Right kidney (tissue), 1 donor: ENCODE measurements around the gene GRID1.
"Not testable (repeated sequence)": the region's sequence is repeated elsewhere in the genome, so short reads cannot be mapped to it uniquely, and the experiment has no call there.

Experiments used
- DNase-seq: peaks from one replicate; pipeline ENCODE4 v3.0.0-alpha.2; 2016

Gene GRID1

DNA sequence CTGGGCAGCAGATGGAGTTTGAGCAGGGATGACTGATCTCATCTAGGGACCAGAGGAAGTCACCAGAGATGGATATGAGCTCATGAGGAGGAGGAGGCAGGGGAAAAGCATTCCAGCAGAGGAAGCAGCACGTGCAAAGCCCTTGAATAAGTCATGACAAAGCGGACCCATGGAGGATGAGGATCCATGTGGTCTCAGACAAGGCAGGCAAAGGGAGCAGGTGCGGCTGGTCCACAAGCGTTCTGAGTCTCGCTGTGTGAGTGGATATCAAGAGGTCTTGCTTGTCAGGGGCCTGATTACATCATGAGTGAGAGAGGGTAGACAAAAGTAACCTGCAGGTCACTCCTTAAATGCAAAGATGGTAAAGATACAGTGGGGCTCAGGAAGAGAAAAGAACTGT lies 307.6 kb downstream of the GRID1 start:
- DNase-seq: no peak

DNA sequence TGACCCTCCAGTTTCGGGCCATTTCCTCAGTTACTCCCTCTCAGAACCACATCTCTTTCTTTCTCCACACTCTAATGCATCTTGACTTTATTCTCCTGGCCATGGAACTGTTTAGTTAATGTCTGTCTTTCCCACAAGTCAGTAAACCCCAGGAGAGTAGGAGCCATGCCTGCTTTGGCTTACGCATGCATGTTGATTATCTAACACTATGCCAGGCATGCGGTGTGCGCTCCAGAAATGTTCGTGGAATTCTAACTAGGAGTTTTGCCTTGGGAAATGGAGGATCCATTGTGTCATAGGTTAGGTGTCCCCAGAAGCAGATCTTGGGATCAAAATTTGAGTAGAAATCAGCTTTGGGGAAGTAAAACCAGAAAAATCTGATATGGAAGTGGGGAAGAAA lies 308.9 kb downstream of the GRID1 start:
- no peak for DNase-seq

DNA sequence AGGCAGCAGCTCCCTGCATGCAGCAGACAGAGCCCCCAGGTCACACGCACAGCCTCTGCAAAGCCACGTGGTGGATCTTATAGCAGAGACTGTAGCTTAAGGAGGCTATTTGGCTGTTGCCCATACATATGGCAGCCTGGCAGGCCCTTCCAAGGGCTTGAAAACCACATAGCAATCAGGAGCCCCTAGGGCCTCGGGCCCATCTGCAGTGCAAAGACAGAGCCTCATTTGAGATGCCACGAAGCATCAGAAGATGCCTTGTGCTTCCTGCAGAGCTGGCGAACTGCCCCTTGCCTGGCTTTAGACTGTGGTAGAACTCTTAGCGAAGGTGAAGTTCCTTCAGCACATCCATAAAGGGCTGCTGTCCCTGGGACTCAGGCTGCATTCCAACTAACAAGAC lies 309.9 kb downstream of the GRID1 start:
- DNase-seq: no peak

DNA sequence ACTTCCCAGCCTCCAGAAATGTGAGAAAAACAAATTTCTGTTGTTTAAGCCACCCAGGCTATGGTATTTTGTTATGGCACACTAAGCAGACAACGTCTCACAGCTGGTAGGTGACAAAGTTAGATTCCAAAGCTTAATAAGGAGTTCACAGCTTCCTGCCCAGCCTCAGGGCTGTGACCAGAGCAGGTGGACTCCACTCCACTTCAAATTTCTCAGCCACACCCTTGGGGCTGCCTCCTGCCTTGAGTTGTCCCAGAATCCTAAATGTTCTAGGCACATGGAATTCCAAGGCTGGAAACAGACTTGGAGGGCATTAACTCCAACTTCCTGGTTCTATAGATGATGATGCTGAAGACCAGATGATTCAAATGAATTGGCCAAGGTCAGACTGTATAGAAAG lies 310.7 kb downstream of the GRID1 start:
- DNase-seq: no peak

DNA sequence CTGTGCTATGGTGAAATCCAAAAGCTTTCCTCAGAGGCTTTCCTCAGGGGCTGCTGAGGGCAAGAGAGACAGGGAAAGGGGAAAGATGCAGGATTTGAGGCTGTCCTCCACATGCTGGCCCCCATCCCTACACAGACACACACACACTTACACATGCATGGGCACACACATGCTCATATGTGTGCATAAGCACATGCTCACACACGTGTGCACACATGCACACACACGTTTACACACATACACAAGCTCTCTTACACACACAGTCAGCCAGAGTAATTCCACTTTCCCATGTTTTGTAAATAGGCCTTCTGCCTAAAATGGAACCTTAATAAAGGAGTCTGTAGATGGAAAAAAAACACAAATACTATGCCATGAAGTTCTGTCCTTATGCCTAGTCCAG lies 312.9 kb downstream of the GRID1 start:
- DNase-seq: no peak

DNA sequence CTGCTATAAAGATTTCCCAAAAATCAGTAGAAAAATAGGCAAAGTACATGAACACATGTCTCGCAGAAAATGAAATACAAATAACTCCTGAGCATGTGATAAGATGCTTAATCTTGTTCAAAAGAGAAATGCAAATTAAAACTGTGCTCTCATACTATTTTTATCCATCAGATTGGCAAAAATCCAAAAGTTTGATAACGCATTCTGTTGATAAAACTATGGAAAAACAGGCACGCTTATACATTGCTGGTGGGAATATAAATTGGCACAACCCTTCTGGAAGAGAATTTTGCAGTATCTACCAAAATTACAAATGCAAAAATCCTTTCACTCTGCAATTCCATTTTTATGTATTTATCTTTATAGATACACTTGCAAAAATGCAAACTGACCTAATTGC lies 315.0 kb downstream of the GRID1 start:
- no peak for DNase-seq

DNA sequence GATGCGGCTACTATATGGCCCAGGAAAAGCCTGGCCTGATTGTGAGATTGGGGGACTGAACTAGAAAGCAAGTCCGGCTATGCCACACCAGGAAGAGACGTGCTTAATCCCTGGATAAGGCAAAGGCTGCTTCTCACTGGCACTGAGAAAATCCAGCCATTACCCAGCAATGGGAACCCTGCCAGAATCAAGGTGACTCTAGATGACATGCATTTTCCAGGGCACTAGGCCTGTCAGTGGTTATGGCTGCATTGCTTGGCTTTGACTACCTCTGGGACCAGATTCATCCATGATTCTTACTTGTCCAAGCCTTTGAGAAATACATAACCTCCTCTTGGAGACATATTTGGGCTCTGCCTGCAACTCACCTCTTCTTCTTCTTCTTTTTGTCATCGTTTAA lies 317.2 kb downstream of the GRID1 start:
- DNase-seq: no peak

DNA sequence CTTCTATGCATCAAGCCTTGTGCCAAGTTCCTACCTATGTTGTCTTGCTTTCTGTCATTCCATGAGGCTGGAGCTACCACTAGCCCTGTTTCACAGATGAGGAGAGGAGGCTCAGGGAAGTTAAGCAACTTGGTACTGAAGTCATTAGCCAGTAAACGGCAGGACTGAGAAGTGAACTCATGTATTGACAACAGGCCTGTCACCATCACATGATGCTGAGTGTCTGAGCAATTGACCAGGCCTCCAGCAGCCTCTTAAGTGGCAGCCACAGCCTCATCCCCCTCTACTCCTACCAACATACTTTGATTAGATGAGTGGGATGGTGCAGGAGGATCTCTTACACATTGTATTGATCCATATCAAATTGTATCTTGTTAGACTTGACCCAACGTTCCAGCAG lies 317.6 kb downstream of the GRID1 start:
- DNase-seq: no peak

DNA sequence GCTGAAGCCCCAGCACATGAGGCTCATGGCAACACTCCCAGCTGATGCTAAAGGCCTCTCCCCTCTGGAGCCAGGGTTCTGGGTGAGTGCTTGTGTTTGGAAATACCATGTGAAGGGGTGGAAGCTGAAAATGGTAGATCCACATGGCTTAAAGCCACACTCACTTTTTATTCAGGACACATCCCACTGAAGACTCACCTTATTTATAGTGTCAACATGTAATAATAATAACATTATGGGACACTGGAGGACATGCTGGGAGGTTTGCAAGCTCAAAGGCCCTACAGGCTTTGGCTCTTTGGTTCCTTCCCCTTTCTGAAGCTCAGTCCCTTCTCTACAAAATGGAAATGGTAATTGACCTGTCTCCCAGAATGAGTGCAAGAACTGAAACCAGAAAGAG lies 318.0 kb downstream of the GRID1 start:
- DNase-seq: no peak

DNA sequence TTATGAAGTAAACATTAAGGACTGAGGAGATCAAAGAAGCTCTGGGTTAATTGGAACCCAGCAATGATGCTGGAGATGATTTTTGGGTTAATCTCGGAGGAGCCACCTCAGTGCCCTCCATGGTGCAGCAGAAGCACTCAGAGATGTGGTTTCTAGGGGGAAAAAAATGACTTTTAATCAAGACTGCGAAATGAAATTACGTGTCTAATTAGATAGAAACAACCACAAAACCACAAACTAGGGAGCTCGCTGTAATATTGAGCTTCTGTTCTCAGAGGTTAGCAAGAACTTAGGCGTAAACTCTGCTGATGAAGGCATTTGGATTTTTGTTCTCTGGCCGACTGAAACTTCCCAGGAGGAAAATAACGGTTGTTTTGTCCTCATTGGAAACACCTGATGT lies 319.0 kb downstream of the GRID1 start:
- no peak for DNase-seq

DNA sequence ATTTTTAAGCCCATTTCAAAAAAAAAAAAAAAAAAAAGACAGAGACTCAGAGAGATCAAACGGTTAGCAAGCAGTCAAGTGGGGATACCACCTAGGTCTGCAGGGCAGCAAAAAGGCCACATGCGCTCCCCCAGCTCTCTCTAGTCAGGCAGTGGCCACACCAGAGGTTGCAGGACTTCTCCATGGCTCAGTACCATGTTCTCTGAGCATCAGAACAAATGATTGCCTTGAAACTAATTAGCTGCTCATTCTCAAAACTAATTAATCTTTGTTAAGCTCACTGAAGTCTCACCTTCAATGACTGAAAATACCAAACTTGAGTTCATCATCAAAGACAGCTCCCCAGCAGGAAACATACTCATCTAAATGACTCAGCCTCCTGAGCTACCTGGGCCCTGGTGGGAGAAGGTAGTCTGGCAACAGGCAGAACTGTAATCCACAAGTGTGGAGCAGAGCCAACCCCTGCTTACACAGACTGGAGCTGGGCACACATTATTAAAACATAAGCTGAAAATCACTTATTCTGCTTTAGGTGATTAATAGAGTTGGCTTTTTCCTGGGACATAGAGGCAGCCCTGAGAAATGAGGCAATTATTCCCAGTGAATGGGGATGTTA lies 319.6 kb downstream of the GRID1 start:
- DNase-seq: no peak

DNA sequence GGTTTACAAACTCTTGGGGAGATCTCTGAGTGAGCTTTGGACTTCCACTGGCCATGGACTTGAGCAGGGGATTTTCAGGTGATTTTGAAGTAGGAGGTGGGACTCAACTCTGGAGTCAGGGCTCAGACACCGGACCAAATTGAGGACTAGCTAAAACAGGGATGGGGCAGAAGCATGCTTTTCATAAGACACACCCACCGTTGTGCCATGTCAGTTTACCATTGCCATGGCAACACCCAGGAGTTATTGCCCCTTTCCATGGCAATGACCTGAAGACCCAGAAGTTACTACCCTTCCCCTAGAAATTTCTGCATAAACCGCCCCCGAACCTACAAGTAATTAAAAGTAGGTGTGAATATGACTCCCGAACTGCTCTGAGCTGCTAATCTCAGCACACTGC lies 320.7 kb downstream of the GRID1 start:
- DNase-seq: no peak

DNA sequence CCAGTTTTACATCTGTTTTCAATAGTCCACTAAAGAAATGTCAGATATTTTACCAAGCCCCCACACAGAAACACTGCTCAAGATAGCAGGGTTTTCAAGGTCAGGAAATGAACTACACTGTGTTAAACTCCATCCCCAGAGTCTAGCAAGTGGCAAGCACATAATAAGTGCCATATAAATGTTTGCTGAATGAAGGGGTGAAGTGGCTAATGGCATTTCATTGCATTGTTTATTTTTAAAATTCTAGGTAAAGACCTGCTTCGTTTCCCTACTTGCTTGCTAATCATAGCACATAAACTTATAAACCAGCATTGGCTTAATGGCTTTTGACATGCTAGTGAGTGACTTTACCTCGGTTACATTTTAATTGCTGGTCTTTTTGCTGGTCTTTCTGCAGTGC lies 322.6 kb downstream of the GRID1 start:
- DNase-seq: no peak

DNA sequence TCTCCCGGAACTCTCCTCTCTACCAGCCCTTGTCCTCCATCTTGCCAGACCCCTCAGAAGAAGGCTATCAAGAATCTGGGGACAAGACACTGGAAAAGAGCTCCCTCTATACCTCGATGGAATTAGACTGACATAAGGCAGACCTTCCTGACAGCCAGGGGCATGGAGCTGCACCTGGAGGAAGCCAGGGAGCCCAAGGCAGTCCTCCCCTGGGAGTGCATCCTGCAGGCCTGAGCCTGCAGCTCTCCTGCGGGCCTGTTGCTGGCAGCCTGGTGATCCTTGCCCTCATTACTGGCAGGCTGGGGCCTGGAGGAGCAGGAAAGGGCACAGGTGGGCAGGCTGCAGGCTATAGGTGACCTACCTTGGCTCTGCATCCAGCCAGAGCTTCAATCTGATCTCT lies 323.4 kb downstream of the GRID1 start:
- DNase-seq: no peak

DNA sequence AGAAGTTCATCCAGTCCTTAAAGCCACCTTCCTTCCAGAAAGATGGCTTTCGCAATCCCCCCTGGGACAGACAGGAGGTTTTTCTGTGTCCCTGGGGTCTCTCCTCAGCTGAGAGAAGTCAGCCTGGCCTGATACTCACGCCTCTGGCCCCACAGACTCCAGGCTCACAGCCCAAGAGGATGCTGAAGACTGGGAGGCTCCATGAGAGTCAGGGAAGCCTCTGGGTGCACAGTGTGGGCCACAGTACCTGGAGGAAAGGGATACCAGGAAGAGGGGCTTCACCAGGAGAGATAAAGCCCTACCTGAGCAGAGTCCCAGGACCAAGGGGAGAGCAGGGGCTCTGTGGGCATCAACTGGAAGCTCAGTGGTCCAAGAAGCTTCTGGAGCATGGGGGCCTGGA lies 324.4 kb downstream of the GRID1 start:
- no peak for DNase-seq

DNA sequence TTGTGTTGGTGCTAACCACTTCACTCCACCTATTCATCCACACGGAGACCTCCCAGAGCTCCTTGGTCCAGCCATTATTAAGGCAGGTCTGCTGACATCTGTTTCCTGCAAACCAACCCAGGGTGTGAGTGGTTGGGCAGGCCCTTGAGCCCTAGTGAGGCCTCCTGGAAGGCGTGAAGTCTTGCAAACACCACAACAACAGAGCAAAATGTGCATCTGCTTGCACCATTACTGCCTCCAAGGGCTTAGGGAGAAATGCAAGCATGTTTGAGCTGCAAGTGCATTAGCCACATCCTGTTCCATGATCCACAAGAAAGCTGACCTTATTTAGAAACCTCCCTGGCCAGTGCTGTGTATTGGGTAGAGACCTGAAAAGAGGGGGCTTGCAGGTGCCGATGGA lies 325.5 kb downstream of the GRID1 start:
- DNase-seq: no peak

DNA sequence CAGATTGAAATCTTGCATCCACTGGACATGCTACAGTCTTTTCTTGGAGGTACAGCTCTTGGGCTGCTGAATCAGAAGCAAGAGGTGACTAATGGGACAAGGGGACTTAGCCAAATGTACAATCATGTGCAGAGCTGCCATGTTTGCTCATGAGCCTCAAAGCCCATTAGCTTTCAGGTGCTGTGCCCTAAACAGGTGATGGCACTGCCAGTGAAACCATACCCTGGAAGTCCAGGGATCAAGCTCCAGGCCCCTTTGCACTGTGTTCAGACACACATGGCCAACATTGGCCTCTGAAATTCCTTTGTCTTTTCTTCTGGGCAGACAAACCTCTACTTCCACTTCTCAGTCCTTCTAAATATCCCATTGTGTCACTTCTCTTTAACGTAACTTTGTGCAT lies 328.2 kb downstream of the GRID1 start:
- DNase-seq: no peak

DNA sequence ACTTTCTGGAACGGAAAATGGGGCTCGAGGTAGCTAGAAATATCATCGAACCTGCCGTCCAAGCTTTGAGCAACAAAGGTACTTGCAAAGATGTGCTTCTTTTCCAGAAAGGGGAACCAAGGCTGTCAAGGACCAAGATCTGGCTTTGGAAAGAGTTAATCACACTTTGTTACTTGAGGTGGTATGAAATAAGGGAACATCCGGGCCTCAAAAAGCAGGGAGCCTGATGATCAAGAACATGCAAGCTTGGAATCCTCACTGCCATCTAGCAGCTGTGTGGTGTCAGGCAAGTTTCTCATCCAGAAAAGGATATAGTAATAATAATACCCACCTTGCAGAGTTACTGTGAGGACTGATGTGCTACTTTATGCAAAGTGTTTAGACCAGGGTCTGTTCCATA lies 329.5 kb downstream of the GRID1 start:
- no peak for DNase-seq

DNA sequence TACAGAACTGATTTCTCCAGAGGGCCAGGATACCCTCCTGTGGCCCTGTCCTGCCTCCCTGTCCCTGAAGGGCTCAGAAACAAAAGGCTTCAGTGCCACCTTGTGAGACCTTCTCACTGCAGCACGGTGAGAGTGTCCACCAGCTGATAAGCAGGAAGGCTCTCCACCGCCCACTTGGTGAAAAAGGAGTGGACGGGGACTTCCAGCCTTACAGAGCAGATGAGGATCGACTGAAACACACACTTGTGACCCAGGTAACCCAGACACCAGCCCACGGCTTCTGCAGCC lies 330.1 kb downstream of the GRID1 start:
- DNase-seq: no peak

DNA sequence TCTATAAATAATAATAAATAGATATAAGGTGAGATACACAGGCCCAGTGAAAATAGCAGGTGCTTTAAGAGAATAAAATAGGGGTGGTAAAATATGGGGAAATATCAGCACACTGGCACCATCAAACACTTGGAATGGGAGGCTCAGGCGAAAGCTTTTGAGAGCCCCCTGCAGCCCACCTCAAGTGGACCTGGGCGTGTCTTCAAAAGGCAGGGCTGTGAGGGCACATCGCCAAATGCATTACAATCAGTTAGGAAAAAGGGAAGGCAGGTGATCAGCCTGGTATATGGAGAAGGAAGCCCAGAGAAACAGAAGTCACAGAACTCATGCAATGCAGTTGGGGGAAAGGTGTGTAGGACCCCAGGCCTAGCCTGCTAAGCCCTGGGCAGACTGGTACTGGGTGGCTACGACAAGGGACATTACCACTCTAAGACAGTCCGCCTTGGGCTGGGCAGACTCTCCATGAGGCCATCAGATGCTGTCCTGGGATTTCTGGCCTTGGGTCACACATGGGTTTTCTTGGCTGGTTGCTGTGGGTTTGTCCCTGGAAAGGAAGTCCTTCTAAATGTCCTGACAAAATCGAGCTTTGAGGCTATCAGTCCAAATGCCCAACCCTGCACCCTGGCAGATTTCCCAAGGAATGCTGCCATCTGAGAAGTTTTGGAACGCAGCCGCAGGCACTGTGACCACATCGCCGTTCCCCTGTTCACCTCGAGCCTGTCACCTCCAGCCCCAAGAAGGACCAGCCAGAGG lies 330.6 kb downstream of the GRID1 start:
- DNase-seq: no peak

DNA sequence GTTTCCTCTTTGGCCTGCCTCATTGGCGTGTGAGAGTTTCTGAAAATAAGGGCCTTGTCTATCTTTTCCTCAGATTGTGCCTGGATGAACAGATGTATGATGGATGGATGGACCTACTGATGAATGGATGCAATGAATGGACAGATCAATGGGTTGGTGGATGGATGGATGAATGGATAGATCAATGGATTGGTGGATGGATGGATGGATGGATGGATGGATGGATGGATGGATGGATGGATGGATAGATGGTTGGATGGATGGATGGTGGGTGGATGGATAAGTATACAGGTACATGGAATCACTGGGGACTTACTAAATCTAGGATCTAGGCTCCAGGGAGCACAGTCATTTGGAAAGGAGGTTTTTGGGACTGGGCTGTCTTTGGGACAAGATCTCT lies 331.9 kb downstream of the GRID1 start:
- no peak for DNase-seq

DNA sequence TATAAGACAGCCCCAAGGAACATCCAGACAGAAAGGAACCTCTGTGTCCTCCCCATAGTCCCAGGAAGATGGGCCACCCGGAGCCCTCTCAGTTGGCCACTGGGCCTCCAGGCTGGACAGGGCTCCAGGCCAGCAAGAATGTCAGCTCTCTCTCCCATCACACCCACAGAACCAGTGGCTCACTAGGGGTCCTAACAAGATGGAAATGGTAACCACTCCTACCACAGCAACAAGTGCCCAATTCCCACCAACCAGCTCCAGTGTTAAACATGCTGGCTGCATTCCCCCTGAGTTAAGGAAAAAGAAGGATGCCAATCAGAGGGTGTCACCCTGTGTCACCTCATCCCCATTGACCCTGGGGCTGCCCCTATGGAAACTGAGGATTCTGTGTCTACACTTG lies 333.0 kb downstream of the GRID1 start:
- DNase-seq: no peak

DNA sequence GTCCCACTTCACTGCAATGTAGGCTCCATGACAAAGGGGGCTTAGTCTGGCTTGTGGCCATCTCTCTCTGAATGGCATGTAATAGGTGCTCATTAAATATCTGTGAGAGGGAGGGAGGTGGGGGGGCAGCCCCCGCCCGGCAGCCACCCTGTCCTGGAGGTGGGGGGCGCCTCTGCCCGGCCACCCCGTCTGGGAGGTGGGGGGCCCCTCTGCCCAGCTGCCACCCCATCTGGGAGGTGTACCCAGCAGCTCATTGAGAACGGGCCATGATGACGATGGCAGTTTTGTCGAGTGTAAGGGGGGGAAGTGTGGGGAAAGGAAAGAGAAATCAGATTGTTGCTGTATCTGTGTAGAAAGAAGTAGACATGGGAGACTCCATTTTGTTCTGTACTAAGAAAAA lies 334.5 kb downstream of the GRID1 start:
- not testable (repeated sequence) for DNase-seq

DNA sequence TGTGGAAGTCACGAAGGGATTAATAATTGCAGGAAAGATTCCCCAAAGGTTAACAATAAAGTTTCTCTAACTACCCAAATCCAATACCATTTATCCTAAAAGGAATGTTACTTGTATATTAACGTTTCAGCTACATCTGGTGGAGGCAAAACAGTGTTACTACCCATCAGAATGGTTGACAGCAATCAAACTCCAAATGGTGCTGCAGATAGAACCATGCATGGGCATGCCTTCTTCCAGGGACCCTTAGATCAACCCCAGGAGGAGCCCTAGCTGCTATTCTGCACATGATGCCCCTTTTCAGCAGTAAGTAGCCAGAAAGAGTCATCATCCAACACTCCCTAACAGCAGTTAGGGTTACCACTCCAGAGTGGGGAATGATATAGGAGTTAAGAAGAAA lies 336.3 kb downstream of the GRID1 start:
- DNase-seq: no peak

DNA sequence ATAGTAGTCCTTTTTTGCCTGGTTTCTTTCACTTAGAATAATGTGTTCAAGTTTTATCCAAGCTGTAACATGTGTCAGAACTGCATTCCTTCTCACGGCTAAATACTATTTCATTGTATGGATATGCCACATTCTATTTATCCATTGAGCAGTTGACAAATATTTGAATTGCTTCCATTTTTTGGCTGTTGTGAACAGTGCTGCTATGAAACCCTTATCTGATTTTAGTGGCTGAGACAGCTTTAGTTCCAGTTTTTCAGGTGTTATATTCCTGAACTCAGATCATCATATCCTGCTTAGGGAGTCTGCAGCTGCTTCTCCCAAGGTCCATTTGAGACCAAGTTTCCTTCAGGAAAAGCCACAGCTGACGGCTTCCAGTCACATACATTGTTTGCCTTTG lies 339.2 kb downstream of the GRID1 start:
- no peak for DNase-seq
